Measurements from ENCODE around the gene SYCN. TPM values are rescaled to one million over a fixed set of nuclear protein-coding genes. Genes with fewer than 3 reads are reported as not detected.

SYCN gene
- total and polyA plus RNA-seq, 8 donors = not detected

- intact Hi-C loops (cut with DNase I) = no loop called here
- Histone ChIP-seq H3K27ac (no peak overlapping the region), H3K27me3 (peaks cover 21 to 76% of the 10 kb centered on the region in 2 donors), H3K9me3 (no peaks in the 10 kb centered on the region), H3K4me3 (no peak overlapping the region), H3K36me3 (no peaks in the 10 kb centered on the region), H3K4me1 (no peaks in the 10 kb centered on the region)
- ATAC-seq = no peak
- no peak for TF ChIP-seq CTCF (IDR thresholded peaks at IDR 0.05)
- no peak for DNase-seq
These were observed 1.1 kb downstream of the SYCN start for GRCh38 chr19:39202998-39203355.

- ATAC-seq (no peak), DNase-seq (no peak)
- Histone ChIP-seq H3K4me1 (peaks cover 0 to 5% of the 10 kb centered on the region in 2 donors), H3K27me3 (peaks cover 37 to 98% of the 10 kb centered on the region in 2 donors), H3K27ac (no peak overlapping the region), H3K4me3 (no peak overlapping the region), H3K36me3 (no peaks in the 10 kb centered on the region), H3K9me3 (no peaks in the 10 kb centered on the region)
- no peak for TF ChIP-seq CTCF (IDR thresholded peaks at IDR 0.05)
- intact Hi-C loops (cut with DNase I) = no loop called here
These were observed 3.3 kb downstream of the SYCN start for GRCh38 chr19:39200803-39201115.

GRCh38 chr19:39200066-39200802 lies 3.8 kb downstream of the SYCN start:
- TF ChIP-seq CTCF (IDR thresholded peaks at IDR 0.05) = no peak
- no peak overlapping the region for H3K27ac ChIP-seq
- ATAC-seq = no peak
- no peaks in the 10 kb centered on the region for H3K36me3 ChIP-seq
- DNase-seq = no peak
- peaks cover 0 to 5% of the 10 kb centered on the region in 2 donors for H3K4me1 ChIP-seq
- intact Hi-C loops (cut with DNase I) = no loop called here
- H3K4me3 ChIP-seq = no peak overlapping the region
- H3K27me3 ChIP-seq = peaks cover 38 to 99% of the 10 kb centered on the region in 2 donors
- no peaks in the 10 kb centered on the region for H3K9me3 ChIP-seq

- no peak overlapping the region for H3K27ac ChIP-seq
- peaks cover 0 to 5% of the 10 kb centered on the region in 2 donors for H3K4me1 ChIP-seq
- intact Hi-C loops (cut with DNase I) = no loop called here
- DNase-seq = peak in 1 of 4 donors; percentile 62
- H3K9me3 ChIP-seq = no peaks in the 10 kb centered on the region
- TF ChIP-seq CTCF (IDR thresholded peaks at IDR 0.05) = no peak
- H3K4me3 ChIP-seq = no peak overlapping the region
- peaks cover 31 to 100% of the 10 kb centered on the region in 2 donors for H3K27me3 ChIP-seq
- no peaks in the 10 kb centered on the region for H3K36me3 ChIP-seq
- ATAC-seq = peak; percentile 41
These were observed 5.0 kb downstream of the SYCN start for GRCh38 chr19:39199025-39199424.

GRCh38 chr19:39197808-39198207 lies 6.3 kb downstream of the SYCN start:
- no peaks in the 10 kb centered on the region for H3K36me3 ChIP-seq
- H3K27ac ChIP-seq = no peak overlapping the region
- H3K9me3 ChIP-seq = no peaks in the 10 kb centered on the region
- intact Hi-C loops (cut with DNase I) = no loop called here
- H3K4me3 ChIP-seq = no peak overlapping the region
- H3K4me1 ChIP-seq = peaks cover 0 to 5% of the 10 kb centered on the region in 2 donors
- DNase-seq = no peak
- H3K27me3 ChIP-seq = peaks cover 24 to 95% of the 10 kb centered on the region in 2 donors
- TF ChIP-seq CTCF (IDR thresholded peaks at IDR 0.05) = no peak
- no peak for ATAC-seq

All from left lung (tissue), 10 donors.